ENCODE measurements around the gene IRX2.

IRX2 gene

GRCh38 chr5:2755681-2756171 lies 4.2 kb upstream of the IRX2 start:
- peak; percentile 37 for DNase-seq

- peak; percentile 65 for DNase-seq
These were observed 3.7 kb upstream of the IRX2 start for GRCh38 chr5:2755076-2755680.

- peak; percentile 34 for DNase-seq
These were observed 3.2 kb upstream of the IRX2 start for GRCh38 chr5:2754581-2755075.

GRCh38 chr5:2753452-2754420 lies 2.3 kb upstream of the IRX2 start:
- DNase-seq, result peak; percentile 57

GRCh38 chr5:2752821-2753439 lies 1.5 kb upstream of the IRX2 start:
- DNase-seq, result peak; percentile 28

GRCh38 chr5:2752059-2752820 lies 763 bp upstream of the IRX2 start:
- DNase-seq, result peak; percentile 32

GRCh38 chr5:2750758-2751464 lies 566 bp downstream of the IRX2 start:
- peak; percentile 45 for DNase-seq

- peak; percentile 36 for DNase-seq
These were observed 1.3 kb downstream of the IRX2 start for GRCh38 chr5:2750026-2750757.

- peak; percentile 40 for DNase-seq
These were observed 1.9 kb downstream of the IRX2 start for GRCh38 chr5:2749514-2750025.

- DNase-seq, result peak; percentile 30
These were observed 2.5 kb downstream of the IRX2 start for GRCh38 chr5:2748861-2749513.

GRCh38 chr5:2748179-2748860 lies 3.2 kb downstream of the IRX2 start:
- peak; percentile 19 for DNase-seq

GRCh38 chr5:2747363-2748162 lies 3.9 kb downstream of the IRX2 start:
- peak; percentile 36 for DNase-seq

- peak; percentile 27 for DNase-seq
These were observed 4.9 kb downstream of the IRX2 start for GRCh38 chr5:2746561-2747032.

- no peak for DNase-seq
These were observed 7.0 kb downstream of the IRX2 start for GRCh38 chr5:2744485-2744884.

- no peak for DNase-seq
These were observed 8.4 kb downstream of the IRX2 start for GRCh38 chr5:2742921-2743679.

GRCh38 chr5:2741956-2742355 lies 9.5 kb downstream of the IRX2 start:
- no peak for DNase-seq

GRCh38 chr5:2740876-2741555 lies 10.5 kb downstream of the IRX2 start:
- DNase-seq, result peak; percentile 17
